Measurements from ENCODE around the gene SPOPL. TPM values are rescaled to one million over a fixed set of nuclear protein-coding genes. Genes with fewer than 3 reads are reported as not detected.

The SPOPL gene
- total RNA-seq, 1 experiment from 2014 or later = 21.8 TPM

DNA sequence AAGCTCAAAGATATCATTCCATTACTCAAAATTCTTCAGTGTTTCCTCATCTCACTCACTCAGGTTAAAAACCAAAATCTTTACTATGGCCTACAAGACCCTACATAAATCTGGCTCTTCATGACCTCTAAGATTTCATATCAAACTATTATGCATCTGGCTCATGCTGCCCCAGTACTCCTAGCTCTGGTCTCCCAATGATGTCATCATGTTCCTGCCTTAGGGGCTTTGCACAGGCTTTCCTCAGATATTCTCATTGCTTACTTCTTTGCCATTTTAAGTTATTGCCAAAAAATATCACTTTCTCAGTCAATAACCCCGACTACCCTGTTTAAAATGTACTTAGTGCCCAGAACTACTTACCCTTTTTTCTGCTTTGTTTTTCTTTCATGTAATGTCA, 33.0 kb upstream of the SPOPL start:
- no peak for TF ChIP-seq TCF7L2 (IDR thresholded peaks at IDR 0.05; ENCODE audit: low read depth, low read length)
- intact Hi-C loops (cut with micrococcal nuclease; ENCODE audit: unreplicated experiment) = no loop called here
- BruUV-seq (replicated peaks) = no TSS peak
- no peak overlapping the region for H3K27ac ChIP-seq (ENCODE audit: low read length)
- no peaks in the 10 kb centered on the region for H3K9me3 ChIP-seq (ENCODE audit: control insufficient read depth, insufficient read depth, low read depth, low read length)
- CTCF ChIA-PET = no interaction called here
- in situ Hi-C loops (cut with HindIII; ENCODE audit: low pct_unique_long_range_greater_than_20kb, low sequenced_read_pairs) = no loop called here
- no peaks in the 10 kb centered on the region for H3K27me3 ChIP-seq (ENCODE audit: control insufficient read depth, insufficient read depth, low read length)
- ATAC-seq (no peak), DNase-seq (ENCODE audit: low read depth, low spot score) (no peak)
- H3K36me3 ChIP-seq (ENCODE audit: control insufficient read depth, insufficient read depth, low read length) = no peaks in the 10 kb centered on the region
- H3K4me3 ChIP-seq (ENCODE audit: low read depth in 2 of 2, low read length in 2 of 2) = no peak overlapping the region
- POLR2A ChIA-PET = no interaction called here
- H3K4me1 ChIP-seq (ENCODE audit: control insufficient read depth, insufficient read depth, low read length) = no peaks in the 10 kb centered on the region

GRCh38 chr2:138469411-138469810, 32.2 kb upstream of the SPOPL start:
- Histone ChIP-seq H3K27ac (ENCODE audit: low read length) (no peak overlapping the region), H3K27me3 (ENCODE audit: control insufficient read depth, insufficient read depth, low read length) (no peaks in the 10 kb centered on the region), H3K4me3 (ENCODE audit: low read depth in 2 of 2, low read length in 2 of 2) (no peak overlapping the region), H3K4me1 (ENCODE audit: control insufficient read depth, insufficient read depth, low read length) (no peaks in the 10 kb centered on the region), H3K9me3 (ENCODE audit: control insufficient read depth, insufficient read depth, low read depth, low read length) (no peaks in the 10 kb centered on the region), H3K36me3 (ENCODE audit: control insufficient read depth, insufficient read depth, low read length) (no peaks in the 10 kb centered on the region)
- in situ Hi-C loops (cut with HindIII; ENCODE audit: low pct_unique_long_range_greater_than_20kb, low sequenced_read_pairs) (no loop called here), intact Hi-C loops (cut with micrococcal nuclease; ENCODE audit: unreplicated experiment) (no loop called here)
- ATAC-seq (no peak), DNase-seq (ENCODE audit: low read depth, low spot score) (no peak)
- ChIA-PET CTCF (no interaction called here), POLR2A (no interaction called here)
- BruUV-seq (replicated peaks) = no TSS peak
- TF ChIP-seq TCF7L2 (IDR thresholded peaks at IDR 0.05; ENCODE audit: low read depth, low read length) = no peak
- no peak for TF ChIP-seq SIN3A (IDR thresholded peaks at IDR 0.05; ENCODE audit: borderline replicate concordance, insufficient read depth, low read depth, low read length)
- TF ChIP-seq REST (IDR thresholded peaks at IDR 0.05; ENCODE audit: insufficient read depth in 1 of 2, low read depth in 2 of 2, low read length in 1 of 2) = no peak
- TF ChIP-seq CTCF (IDR thresholded peaks at IDR 0.05) = no peak
- TF ChIP-seq POLR2AphosphoS5 (IDR thresholded peaks at IDR 0.05; ENCODE audit: low read depth, low read length) = no peak

DNA sequence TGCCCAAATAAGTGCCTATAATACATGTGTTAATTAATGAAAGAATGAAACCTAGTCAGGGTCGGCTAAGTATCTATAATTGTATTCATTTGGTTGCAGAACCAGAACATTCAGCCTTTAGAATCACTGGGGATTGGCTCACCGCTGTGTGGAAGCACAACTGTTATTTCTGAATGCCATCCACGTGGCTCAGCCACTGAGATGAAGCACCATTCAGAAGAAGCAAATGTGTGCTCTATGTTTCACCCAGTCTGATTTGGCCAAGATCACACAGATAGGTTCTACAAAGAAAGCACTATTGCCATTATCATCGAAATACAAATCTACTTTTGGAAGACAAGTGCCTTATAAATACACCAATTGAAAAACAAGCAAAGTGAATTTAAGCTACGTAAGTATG, 30.6 kb upstream of the SPOPL start:
- Histone ChIP-seq H3K36me3 (ENCODE audit: control insufficient read depth, insufficient read depth, low read length) (no peaks in the 10 kb centered on the region), H3K27me3 (ENCODE audit: control insufficient read depth, insufficient read depth, low read length) (no peaks in the 10 kb centered on the region), H3K4me1 (ENCODE audit: control insufficient read depth, insufficient read depth, low read length) (no peaks in the 10 kb centered on the region), H3K27ac (ENCODE audit: low read length) (no peak overlapping the region), H3K4me3 (ENCODE audit: low read depth in 2 of 2, low read length in 2 of 2) (no peak overlapping the region), H3K9me3 (ENCODE audit: control insufficient read depth, insufficient read depth, low read depth, low read length) (no peaks in the 10 kb centered on the region)
- TF ChIP-seq CTCF (IDR thresholded peaks at IDR 0.05) (no peak), REST (IDR thresholded peaks at IDR 0.05; ENCODE audit: insufficient read depth in 1 of 2, low read depth in 2 of 2, low read length in 1 of 2) (no peak), POLR2AphosphoS5 (IDR thresholded peaks at IDR 0.05; ENCODE audit: low read depth, low read length) (no peak), TCF7L2 (IDR thresholded peaks at IDR 0.05; ENCODE audit: low read depth, low read length) (no peak), SIN3A (IDR thresholded peaks at IDR 0.05; ENCODE audit: borderline replicate concordance, insufficient read depth, low read depth, low read length) (no peak)
- ChIA-PET CTCF (no interaction called here), POLR2A (no interaction called here)
- no TSS peak for BruUV-seq (replicated peaks)
- intact Hi-C loops (cut with micrococcal nuclease; ENCODE audit: unreplicated experiment) = no loop called here
- ATAC-seq = no peak
- in situ Hi-C loops (cut with HindIII; ENCODE audit: low pct_unique_long_range_greater_than_20kb, low sequenced_read_pairs) = no loop called here
- no peak for DNase-seq (ENCODE audit: low read depth, low spot score)

All from Panc1 (cell line).